22Rv1 (cell line): ENCODE data around the gene POLE3.

Experiments
- ZFX ChIP-seq: fragments of 450-650 bp; IDR thresholded peaks from 2 replicates; pipeline ENCODE4 v1.6.1; 2017; ENCODE audit warnings: antibody characterized with exemption, borderline replicate concordance
- TF ChIP-seq, protein P1 (sequence below): fragments of 450-650 bp; IDR thresholded peaks from 2 replicates; pipeline ENCODE4 v1.5.1; 2017; ENCODE audit warnings: mild to moderate bottlenecking

GRCh38 chr9:113369855-113370140, 40.7 kb downstream of the POLE3 start:
- TF ChIP-seq, protein P1, sequence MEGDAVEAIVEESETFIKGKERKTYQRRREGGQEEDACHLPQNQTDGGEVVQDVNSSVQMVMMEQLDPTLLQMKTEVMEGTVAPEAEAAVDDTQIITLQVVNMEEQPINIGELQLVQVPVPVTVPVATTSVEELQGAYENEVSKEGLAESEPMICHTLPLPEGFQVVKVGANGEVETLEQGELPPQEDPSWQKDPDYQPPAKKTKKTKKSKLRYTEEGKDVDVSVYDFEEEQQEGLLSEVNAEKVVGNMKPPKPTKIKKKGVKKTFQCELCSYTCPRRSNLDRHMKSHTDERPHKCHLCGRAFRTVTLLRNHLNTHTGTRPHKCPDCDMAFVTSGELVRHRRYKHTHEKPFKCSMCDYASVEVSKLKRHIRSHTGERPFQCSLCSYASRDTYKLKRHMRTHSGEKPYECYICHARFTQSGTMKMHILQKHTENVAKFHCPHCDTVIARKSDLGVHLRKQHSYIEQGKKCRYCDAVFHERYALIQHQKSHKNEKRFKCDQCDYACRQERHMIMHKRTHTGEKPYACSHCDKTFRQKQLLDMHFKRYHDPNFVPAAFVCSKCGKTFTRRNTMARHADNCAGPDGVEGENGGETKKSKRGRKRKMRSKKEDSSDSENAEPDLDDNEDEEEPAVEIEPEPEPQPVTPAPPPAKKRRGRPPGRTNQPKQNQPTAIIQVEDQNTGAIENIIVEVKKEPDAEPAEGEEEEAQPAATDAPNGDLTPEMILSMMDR = no peak
- no peak for TF ChIP-seq ZFX
